ENCODE data around the gene E2F1. TPM values are rescaled to one million over a fixed set of nuclear protein-coding genes. Genes with fewer than 3 reads are reported as not detected.

Gene E2F1
- total RNA-seq, 1 donor from 2014 or later, result 66.0 TPM

- DNase-seq, result no peak
- H3K27ac Mint-ChIP-seq (ENCODE audit: unreplicated experiment), result no peak overlapping the region
- TF ChIP-seq CTCF (IDR thresholded peaks at IDR 0.05; ENCODE audit: partially characterized antibody, unreplicated experiment), result no peak
- no peak overlapping the region for H3K4me3 Mint-ChIP-seq (ENCODE audit: unreplicated experiment)
- no peaks in the 10 kb centered on the region for H3K27me3 Mint-ChIP-seq (ENCODE audit: unreplicated experiment)
- H3K36me3 Mint-ChIP-seq (ENCODE audit: unreplicated experiment), result no peaks in the 10 kb centered on the region
- peaks cover 2% of the 10 kb centered on the region for H3K9me3 Mint-ChIP-seq (ENCODE audit: unreplicated experiment)
- H3K4me1 Mint-ChIP-seq (ENCODE audit: low read depth, unreplicated experiment), result peaks cover 3% of the 10 kb centered on the region
Measured at GRCh38 chr20:33627577-33628216, 58.5 kb downstream of the E2F1 start.

- H3K9me3 Mint-ChIP-seq (ENCODE audit: unreplicated experiment), result peaks cover 2% of the 10 kb centered on the region
- H3K27ac Mint-ChIP-seq (ENCODE audit: unreplicated experiment), result no peak overlapping the region
- DNase-seq, result no peak
- no peak overlapping the region for H3K4me3 Mint-ChIP-seq (ENCODE audit: unreplicated experiment)
- H3K27me3 Mint-ChIP-seq (ENCODE audit: unreplicated experiment), result no peaks in the 10 kb centered on the region
- H3K4me1 Mint-ChIP-seq (ENCODE audit: low read depth, unreplicated experiment), result peaks cover 10% of the 10 kb centered on the region
- no peaks in the 10 kb centered on the region for H3K36me3 Mint-ChIP-seq (ENCODE audit: unreplicated experiment)
- no peak for TF ChIP-seq CTCF (IDR thresholded peaks at IDR 0.05; ENCODE audit: partially characterized antibody, unreplicated experiment)
Measured at GRCh38 chr20:33626190-33626589, 60.0 kb downstream of the E2F1 start.

Other genes with a start within 250 kb of the E2F1 start
- gene SNTA1, start 242.6 kb downstream of the E2F1 start, total RNA-seq (ENCODE audit: unreplicated experiment), result 4.5 TPM
- gene CBFA2T2, start 196.3 kb downstream of the E2F1 start, total RNA-seq (ENCODE audit: unreplicated experiment), result 84.1 TPM
- not detected for gene C20orf144, start 24.1 kb downstream of the E2F1 start, total RNA-seq (ENCODE audit: unreplicated experiment)
- 1.0 TPM for gene ACTL10, start 19.4 kb downstream of the E2F1 start, total RNA-seq (ENCODE audit: unreplicated experiment)
- gene NECAB3, start 12.0 kb downstream of the E2F1 start, total RNA-seq (ENCODE audit: unreplicated experiment), result 146 TPM
- 9.4 TPM for gene PXMP4, start 33.9 kb upstream of the E2F1 start, total RNA-seq (ENCODE audit: unreplicated experiment)
- gene ZNF341, start 45.6 kb upstream of the E2F1 start, total RNA-seq (ENCODE audit: unreplicated experiment), result 3.3 TPM
- gene CHMP4B, start 125.0 kb upstream of the E2F1 start, total RNA-seq (ENCODE audit: unreplicated experiment), result 46.4 TPM

Measured in glutamatergic neuron (in vitro differentiated cells).